H54 (cell line): ENCODE measurements around the gene SSR4.

Experiments
- DNase-seq: peaks from one replicate; pipeline ENCODE4 v3.0.0; 2011; ENCODE audit warnings: low spot score, mixed read lengths; ENCODE audit not compliant: insufficient read length
- FAIRE-seq: peaks from 3 replicates; lab custom pipeline; 2011; peaks lifted over from hg19 to GRCh38; lab: Jason Lieb, UNC
- POLR2A ChIP-seq: IDR thresholded peaks from 2 replicates; pipeline ENCODE4 v1.6.1; 2011; ENCODE audit warnings: low read depth, mild to moderate bottlenecking, low read length

Gene SSR4

DNA sequence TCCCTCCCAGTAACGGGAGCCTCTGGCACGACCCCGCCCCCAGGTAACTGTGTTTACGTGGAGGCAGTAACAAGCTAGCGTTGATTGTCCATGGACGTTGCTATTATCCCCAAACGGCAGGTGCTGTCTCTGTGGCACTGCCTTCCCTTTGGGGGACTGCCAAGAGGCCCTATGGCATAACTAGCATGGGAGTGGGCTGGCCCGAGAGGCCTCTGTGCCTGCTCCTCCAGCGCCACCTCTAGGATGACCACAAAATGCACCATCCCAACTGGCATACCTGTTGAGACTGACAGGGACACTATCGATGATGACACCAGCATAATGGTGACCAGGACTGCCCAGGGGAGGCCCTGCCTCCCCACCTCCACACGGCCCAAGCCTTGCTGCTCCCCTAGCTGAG, 12.2 kb upstream of the SSR4 start:
- DNase-seq (no peak), FAIRE-seq (no peak)
- TF ChIP-seq POLR2A = no peak

DNA sequence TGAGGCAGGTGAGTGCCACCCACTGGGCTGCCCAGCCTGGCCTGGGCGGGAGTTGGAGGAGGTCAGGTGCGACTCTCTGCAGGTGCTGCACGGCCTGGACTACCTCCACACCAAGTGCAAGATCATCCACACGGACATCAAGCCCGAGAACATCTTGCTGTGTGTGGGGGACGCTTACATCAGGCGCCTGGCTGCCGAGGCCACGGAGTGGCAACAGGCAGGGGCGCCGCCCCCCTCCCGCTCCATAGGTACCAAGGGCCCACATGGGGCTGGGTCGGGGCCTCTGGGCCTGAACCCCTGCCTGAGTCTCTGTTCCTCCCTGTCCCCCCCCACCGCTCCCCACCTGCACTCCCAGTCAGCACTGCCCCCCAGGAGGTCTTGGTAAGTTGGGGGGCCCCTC, 11.6 kb upstream of the SSR4 start:
- no peak for DNase-seq
- TF ChIP-seq POLR2A = no peak
- FAIRE-seq = no peak

DNA sequence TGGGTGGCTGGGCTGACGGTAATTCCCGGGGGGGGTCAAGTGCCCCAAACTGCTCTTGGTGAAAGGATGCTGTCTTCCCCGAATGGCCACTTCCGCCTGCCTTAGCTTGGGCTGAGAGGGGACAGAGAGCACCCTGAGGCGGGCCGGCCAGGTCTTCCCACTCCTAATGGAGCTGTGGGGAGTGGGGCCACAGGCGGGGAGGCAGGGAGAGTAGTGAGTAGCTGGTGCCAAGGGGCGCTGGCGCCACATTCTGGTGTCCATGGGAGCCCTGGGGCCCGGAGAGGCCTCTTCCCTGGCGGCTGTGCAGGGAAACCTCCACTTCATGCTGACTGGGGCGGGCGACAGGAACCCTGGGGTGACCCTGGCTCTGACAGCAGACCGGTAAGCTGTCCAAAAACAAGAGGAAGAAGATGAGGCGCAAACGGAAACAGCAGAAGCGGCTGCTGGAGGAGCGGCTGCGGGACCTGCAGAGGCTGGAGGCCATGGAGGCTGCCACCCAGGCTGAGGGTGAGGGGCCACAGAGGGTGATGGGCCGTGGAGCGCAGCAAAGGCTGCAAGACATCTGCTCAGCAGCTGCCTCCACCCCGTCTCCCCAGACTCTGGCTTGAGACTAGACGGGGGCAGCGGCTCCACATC, 11.0 kb upstream of the SSR4 start:
- no peak for DNase-seq
- FAIRE-seq = no peak

DNA sequence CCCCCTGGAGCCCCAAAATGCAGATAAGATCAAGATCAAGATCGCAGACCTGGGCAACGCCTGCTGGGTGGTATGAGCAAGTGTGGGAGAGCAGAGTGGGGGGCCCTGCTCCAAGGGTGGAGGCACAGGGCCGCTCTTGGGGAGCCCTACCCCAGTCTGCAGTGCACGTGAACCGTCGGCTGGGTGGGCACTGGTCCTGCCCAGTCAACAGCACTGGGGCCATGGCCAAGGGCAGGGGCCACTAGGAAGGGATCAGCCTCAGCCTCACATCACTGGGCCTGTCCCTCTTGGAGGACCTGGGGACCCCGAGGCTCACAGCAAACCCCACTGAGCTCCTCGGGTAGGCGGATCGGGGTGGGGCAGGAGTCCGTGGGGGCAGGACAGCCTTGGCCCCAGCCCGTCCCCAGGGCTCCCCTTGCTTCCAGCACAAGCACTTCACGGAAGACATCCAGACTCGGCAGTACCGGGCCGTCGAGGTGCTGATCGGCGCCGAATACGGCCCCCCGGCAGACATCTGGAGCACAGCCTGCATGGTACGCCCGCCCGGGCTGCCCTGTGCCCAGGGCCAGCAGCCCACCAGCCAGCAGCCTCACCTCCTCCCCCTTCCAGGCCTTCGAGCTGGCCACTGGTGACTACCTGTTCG, 10.0 kb upstream of the SSR4 start:
- DNase-seq = no peak
- no peak for TF ChIP-seq POLR2A
- FAIRE-seq = no peak

More for the DNA sequence above, 11.0 kb upstream of the SSR4 start:
- TF ChIP-seq POLR2A = no peak

DNA sequence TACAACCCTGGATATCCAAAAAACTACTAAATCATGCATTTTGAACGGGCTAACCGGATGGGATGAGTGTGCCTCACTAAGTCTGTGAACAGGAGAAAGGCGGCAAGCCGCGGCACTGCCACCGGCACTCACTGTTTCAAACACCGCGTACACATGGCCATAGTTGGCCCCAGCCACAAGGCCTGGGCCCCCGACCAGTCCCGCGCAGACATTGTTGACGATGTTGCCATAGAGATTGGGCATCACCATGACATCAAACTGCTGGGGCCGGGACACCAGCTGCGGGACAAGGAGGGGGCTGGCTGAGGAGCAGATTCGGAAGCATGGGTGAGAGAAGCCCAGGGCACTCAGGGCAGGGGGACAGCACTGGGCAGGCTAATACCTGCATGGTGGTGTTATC, 7.8 kb upstream of the SSR4 start:
- DNase-seq (no peak), FAIRE-seq (no peak)
- no peak for TF ChIP-seq POLR2A

DNA sequence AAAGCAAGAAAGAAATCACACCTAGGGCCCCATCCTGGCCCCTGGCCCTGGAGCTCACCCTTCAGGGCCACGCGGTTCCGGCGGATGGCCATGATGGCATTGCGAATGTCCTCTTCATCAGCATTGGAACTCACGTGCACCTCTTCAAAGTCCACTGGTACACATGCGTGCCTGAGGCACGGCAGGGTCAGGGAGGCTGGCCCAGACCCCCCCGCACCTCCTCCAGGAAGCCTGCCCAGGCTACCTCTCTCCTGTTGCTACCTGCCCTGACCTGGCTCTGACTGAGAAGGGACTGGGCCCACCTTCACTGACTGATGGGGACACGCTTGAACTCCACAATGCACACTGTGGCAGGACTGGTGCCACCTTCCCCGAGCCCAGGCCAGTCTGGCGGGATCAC, 4.8 kb upstream of the SSR4 start:
- no peak for FAIRE-seq

DNA sequence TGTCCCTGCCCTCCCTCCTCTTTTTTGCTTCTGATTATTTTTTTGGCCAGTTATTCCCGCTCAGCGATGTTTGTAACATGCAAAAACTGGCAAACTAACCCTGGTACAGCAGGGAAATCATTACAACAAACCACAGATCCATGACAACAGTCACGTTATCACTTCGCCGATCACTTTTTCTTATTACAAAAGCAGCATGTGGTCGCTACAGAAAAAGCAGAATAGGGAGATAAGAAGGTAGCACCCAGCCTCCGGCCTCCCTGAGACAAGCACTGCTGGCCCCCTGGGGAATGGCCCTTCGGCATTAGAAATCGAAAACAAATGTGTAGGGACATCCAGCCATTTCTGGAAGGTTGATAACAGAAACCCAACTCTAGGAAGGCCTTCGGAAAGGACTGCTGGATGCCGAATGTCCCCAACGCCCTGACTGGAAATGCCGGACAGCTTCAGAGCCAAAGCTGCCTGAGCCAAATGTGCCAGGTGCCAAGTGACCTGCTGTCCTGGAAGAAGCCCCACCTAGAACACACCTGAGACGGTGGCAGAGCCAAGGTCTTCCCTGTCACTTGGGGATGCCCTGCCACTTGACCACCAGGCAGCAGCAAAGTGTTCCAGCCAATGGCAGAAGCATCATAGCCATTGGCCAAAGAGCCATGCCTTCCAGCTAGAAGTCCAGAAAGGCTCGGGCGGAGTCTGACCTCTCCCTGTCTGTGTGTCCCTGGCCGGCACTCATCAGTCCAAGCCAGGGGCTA, 3.2 kb upstream of the SSR4 start:
- DNase-seq (no peak), FAIRE-seq (no peak)
- no peak for TF ChIP-seq POLR2A

More for the DNA sequence above, 4.8 kb upstream of the SSR4 start:
- DNase-seq = no peak
- TF ChIP-seq POLR2A = no peak

DNA sequence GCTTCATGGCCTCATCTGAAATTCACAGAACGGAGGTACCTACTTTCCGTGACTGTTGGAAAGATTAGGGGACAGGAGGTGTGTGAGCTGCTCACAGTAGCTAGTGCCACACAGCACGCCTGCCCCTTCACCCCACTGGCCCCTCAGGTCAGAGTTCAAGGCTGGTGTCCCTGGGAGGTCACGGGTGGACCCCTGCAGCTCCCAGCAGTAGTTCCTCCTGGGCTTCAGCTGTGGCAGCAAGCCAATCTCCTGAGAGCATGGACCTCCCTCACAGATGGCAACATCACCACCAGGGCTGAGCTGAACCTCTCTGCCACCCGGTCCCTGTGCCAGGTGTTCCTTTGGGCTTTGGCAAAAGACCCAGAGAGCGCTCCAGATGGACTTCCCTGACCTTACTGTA, 2.1 kb upstream of the SSR4 start:
- no peak for TF ChIP-seq POLR2A
- FAIRE-seq = no peak
- DNase-seq = no peak

DNA sequence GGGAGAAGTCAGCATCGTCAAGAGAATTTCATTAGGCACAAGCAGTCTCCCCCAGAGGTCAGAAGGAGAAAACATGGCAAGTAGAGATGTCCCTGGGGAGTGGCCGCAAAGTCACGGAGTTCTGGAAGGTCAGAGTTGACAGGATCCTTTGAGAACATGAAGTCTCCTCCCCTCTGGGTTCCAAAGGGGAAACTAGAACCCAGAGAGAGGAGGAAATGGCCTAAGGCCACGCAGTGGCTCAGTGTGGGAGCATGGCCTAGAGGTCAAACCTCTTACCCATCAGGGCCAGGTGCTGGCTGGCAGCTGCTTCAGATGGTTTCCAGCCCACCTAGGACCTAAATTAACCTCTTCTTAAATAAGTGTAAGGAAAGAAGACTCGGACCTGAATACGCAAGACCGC, 1.2 kb upstream of the SSR4 start:
- no peak for FAIRE-seq
- TF ChIP-seq POLR2A = no peak
- DNase-seq = no peak

DNA sequence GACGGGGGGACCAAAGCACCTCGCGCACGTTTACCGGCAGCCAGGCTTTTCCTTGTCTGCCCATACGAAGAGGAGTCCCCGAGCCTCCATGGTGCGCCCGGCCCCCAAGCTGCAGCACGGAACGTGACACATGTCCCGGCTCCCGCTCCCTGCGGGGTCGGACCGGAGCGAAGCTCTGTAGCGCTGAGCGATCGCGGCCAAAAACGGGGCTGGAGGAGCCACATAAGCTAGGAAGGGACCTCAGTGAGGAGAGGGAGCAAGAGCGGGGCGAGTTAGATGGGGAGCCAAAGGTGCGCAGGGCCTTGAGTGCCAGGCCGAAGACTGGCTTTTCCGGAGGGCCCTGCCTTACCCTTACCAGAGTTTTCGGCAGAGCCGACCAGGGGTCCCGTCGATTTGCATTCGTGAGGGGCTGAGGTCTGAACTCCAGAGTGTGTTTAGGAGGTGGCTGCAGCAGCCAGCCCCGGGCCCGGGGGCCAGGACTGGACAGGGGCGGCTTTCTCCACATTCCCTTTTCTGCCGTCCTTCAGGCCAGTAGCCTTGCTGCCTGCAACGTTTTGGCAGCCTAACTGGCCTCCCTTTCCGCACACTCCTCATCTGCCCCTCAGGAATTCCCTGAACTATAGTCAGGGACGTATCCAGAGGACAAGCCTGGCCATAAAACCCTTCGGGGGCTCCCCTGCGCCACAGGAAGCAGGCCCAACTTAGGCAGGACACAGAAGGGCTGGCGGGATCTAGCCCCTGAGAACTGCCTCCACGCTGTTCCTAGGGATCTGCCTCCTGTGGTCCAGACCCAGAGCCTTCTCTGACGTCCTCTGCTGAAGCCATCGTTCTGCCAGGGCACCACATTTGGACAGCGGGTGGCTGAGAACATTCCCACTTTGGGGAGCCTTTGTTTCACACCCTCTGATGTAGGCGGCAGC, 689 bp downstream of the SSR4 start:
- no peak for TF ChIP-seq POLR2A
- FAIRE-seq (no peak), DNase-seq (no peak)

DNA sequence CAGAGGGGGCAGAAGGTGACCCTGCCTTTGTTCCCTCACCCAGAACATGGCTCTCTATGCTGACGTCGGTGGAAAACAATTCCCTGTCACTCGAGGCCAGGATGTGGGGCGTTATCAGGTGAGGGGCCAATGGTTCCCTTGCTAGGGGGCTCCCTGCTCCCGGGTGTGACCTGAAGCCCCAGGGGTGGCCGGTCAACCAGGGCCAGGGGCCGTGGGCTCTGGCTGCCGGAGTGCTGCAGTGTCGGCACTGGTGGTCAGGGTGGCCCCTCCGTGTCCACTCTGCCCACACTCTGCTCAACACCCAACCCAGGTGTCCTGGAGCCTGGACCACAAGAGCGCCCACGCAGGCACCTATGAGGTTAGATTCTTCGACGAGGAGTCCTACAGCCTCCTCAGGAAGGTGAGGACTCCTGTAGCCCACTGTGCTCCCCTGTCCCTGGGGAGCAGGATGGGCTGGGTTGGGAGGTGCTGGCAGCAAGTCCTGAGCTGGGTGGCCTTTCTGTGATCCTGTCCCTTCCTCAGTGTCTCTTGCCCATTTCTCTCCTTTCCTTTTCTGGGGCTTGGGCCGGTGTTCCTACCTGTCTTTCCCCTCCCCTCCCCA, 3.0 kb downstream of the SSR4 start:
- FAIRE-seq (no peak), DNase-seq (no peak)
- TF ChIP-seq POLR2A = no peak

DNA sequence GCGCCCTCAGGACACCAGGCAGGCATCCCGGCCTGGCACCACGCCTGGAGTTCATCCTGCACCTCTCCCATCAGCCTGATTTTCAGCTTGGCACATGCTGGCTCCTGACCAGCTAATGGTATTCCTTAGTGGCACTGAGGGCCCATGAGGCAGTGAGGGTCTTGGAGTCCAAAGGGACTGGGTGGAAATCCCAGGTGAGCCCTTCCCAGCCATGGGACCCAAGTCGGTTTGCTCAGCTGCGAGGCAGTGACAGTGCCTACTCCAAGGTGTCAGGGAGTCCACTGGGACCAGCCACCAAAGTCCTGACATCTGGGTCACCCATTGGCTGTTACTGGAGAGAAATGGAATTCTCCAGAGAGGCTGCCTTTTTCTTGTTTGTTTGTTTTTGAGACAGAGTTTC, 4.9 kb downstream of the SSR4 start:
- FAIRE-seq (no peak), DNase-seq (no peak)
- no peak for TF ChIP-seq POLR2A

DNA sequence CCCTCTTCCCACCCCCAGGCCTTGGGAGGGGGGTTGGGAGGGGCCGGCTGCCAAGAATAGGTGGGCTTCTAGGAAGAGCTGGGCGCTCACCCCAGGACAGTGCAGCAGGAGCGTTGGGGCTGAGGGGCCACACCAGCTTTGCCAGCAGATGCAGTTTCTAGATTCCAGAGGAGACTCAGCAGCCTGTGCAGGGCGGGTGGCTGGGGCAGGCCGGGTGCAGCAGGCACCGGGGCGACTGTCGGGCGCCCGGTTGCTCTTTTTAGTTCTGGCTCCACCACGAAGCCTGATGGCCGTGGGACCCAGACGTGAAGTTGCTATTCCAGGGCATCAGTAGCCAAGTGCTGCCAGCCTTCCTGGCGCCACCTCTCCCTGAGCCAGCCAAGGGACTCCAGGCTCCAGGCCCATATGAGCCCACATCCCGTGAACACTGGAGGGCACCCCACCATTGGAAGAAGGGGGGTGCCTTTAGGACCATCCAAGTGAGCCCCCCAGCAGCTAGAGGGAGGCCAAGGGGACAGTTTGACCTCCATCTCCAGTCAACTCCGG, 5.8 kb downstream of the SSR4 start:
- TF ChIP-seq POLR2A = no peak
- FAIRE-seq = no peak

More for the DNA sequence above, 5.8 kb downstream of the SSR4 start:
- DNase-seq = no peak
